ENCODE data around the gene RNF223.
"Not testable (repeated sequence)": the region's sequence is repeated elsewhere in the genome, so short reads cannot be mapped to it uniquely, and the experiment has no call there.

The RNF223 gene

DNA sequence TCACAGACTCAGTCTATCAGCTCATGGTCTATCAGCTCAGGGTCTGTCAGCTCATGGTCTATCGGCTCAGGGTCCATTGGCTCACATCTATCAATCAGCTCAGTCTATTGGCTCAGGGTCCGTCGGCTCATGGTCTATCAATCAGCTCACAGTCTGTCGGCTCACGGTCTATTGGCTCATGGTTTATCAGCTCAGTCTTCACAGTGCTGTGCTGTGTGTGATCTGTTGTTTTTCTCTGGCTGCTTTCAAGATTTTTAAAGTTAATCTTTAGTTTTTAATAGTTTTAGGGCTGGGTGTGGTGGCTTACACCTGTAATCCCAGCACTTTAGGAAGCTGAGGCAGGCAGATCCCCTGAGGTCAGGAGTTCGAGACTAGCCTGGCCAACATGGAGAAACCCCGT lies 27.4 kb upstream of the RNF223 start:
- TF ChIP-seq, protein P1, sequence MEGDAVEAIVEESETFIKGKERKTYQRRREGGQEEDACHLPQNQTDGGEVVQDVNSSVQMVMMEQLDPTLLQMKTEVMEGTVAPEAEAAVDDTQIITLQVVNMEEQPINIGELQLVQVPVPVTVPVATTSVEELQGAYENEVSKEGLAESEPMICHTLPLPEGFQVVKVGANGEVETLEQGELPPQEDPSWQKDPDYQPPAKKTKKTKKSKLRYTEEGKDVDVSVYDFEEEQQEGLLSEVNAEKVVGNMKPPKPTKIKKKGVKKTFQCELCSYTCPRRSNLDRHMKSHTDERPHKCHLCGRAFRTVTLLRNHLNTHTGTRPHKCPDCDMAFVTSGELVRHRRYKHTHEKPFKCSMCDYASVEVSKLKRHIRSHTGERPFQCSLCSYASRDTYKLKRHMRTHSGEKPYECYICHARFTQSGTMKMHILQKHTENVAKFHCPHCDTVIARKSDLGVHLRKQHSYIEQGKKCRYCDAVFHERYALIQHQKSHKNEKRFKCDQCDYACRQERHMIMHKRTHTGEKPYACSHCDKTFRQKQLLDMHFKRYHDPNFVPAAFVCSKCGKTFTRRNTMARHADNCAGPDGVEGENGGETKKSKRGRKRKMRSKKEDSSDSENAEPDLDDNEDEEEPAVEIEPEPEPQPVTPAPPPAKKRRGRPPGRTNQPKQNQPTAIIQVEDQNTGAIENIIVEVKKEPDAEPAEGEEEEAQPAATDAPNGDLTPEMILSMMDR (conservative IDR thresholded peaks at IDR 0.05): no peak
- H3K27ac ChIP-seq: no peak overlapping the region

DNA sequence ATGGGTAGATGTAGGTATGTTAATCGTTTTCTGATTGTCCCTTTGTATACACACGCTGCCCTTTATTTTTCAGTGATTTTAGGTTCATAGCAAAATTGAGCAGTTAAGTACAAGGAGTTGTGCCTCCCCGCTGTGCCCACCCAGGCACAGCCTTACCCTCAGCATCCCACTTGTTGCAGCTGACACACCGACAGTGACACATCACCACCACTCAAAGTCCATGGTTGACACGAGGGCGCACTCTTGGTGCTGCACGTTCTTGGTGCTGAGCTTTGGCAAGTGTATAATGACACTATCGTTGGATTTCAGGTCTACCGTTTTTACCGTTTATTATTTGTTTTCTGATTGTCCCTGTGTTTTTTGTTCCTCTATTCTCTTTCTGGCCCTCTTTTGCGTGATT lies 26.2 kb upstream of the RNF223 start:
- H3K27ac ChIP-seq: no peak overlapping the region
- TF ChIP-seq, protein P1 (conservative IDR thresholded peaks at IDR 0.05): no peak

DNA sequence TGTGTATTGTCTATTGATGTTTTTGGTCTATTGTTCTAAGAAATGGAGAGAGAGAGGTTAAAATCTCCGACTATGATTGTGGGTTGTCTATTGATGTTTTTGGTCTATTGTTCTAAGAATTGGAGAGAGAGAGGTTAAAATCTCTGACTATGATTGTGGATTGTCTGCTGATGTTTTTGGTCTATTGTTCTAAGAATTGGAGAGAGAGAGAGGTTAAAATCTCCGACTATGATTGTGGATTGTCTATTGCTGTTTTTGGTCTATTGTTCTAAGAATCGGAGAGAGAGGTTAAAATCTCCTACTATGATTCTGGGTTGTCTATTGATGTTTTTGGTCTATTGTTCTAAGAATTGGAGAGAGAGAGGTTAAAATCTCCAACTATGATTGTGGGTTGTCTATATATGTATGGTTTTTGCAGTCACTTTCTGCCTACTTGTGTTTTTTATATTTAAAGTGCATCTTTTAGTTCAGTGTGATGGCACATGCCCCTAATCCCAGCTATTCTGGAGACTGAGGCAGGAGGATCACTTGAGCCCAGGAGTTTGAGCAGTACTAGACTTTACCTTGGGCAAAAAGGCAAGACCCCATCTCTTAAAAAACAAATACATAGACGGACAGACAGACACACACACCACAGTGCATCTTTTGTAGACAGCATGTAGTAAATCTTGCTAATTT lies 25.5 kb upstream of the RNF223 start:
- TF ChIP-seq, protein P1 (conservative IDR thresholded peaks at IDR 0.05): no peak
- no peak overlapping the region for H3K27ac ChIP-seq

DNA sequence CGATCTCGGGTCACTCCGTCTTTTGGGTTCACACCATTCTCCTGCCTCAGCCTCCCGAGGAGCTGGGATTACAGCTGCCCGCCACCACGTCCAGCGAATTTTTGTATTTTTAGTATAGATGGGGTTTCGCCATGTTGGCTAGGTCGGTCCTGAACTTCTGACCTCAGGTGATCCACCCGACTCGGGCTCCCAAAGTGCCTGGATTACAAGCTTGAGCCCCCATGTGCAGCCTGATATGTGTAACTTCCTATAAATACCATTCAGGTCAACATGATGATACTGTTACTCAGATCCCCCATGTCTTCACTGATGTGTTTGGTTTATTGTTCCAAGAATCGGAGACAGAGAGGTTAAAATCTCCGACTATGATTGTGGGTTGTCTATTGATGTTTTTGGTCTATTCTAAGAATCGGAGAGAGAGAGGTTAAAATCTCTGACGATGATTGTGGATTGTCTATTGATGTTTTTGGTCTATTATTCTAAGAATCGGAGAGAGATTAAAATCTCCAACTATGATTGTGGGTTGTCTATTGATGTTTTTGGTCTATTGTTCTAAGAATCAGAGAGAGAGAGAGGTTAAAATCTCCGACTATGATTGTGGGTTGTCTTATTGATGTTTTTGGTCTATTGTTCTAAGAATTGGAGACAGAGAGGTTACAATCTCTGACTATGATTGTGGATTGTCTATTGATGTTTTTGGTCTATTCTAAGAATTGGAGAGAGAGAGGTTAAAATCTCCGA lies 24.7 kb upstream of the RNF223 start:
- TF ChIP-seq, protein P1 (conservative IDR thresholded peaks at IDR 0.05): no peak
- no peak overlapping the region for H3K27ac ChIP-seq

DNA sequence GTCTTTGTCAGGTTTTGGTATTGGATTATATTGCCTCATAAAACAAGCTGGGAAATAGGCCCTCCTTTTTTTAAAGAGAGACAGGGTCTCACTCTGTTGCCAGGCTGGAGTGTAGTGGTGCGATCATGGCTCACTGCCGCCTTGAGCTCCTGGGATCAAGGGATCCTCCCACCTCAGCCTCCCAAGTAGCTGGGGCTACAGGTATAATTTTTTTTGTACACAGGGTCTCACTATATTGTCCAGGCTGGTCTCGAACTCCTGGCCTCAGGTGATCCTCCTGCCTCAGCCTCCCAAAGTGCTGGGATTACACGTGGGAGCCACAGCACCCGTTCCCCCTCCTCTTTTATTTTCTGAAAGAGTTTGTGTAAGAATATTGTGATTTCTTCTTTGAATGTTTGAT lies 22.0 kb upstream of the RNF223 start:
- H3K27ac ChIP-seq: not testable (repeated sequence)

DNA sequence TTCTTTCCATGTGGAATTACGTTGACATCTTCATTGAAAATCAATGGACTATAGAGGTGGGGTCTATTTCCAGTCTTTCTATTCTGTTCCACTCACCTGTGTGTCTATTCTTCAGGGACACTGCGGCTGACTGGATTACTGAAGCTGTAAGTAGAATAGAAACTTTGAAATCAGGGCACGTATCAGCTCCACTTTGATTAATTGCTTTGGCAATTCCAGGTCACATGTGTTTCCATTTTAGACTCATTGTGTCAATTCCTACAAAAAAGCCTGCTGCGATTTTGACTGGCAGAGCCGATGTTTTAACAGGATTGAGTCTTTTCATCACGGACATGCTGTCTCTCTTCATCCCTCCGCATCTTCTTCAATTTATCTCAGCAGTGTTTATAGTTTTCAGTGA lies 20.9 kb upstream of the RNF223 start:
- no peak overlapping the region for H3K27ac ChIP-seq
- TF ChIP-seq, protein P1 (conservative IDR thresholded peaks at IDR 0.05): no peak

DNA sequence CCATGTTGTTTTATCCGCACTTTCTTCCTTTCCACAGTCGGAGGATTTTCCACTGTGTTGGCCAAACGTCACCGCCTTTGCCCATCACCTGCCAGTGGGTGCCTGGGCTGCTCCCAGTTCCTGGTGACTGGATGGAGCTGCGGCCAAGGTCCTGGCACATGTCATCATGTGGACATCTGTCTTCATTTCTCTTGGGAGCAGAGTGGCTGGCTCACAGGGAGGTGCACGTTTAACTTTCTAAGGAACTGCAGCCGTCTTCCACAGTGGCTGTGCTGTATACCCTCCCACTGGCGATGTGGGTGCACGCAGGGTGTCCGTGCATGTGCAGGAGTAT lies 19.5 kb upstream of the RNF223 start:
- no peak overlapping the region for H3K27ac ChIP-seq
- TF ChIP-seq, protein P1 (conservative IDR thresholded peaks at IDR 0.05): no peak
